Sigmoid colon (tissue), 7 donors: ENCODE data around the gene DNAH5. TPM values are rescaled to one million over a fixed set of nuclear protein-coding genes. Genes with fewer than 3 reads are reported as not detected.

Source experiments
- DNase-seq: peaks from one replicate; pipeline ENCODE4 v3.0.0-alpha.2; 2019
- H3K27ac ChIP-seq, 4 donors: fragments of 200-600 bp; sonication (generic); one replicate each; pipeline ENCODE4 v1.5.1; 2016 to 2019; ENCODE audit warnings: mild to moderate bottlenecking in 1 of 4
- H3K27me3 ChIP-seq, 3 donors: fragments of 200-600 bp; sonication (generic); one replicate each; pipeline ENCODE4 v1.5.1; 2019; ENCODE audit warnings: mild to moderate bottlenecking in 1 of 3
- H3K36me3 ChIP-seq, 4 donors: fragments of 200-600 bp; sonication (generic); one replicate each; pipeline ENCODE4 v1.5.1; 2016 to 2019
- H3K4me1 ChIP-seq, 4 donors: fragments of 200-600 bp; sonication (generic); one replicate each; pipeline ENCODE4 v1.5.1; 2017 to 2019
- H3K4me3 ChIP-seq, 4 donors: fragments of 200-600 bp; sonication (generic); one replicate each; pipeline ENCODE4 v1.5.1; 2017 to 2019; ENCODE audit warnings: mild to moderate bottlenecking in 2 of 4, moderate library complexity in 1 of 4
- H3K9me3 ChIP-seq, 4 donors: fragments of 200-600 bp in 3 of 4; sonication (generic) in 3 of 4; one replicate each; pipeline versions ENCODE4 v1.5.1 to v1.6.1; 2013 to 2019
- CTCF ChIP-seq, 4 experiments: fragments of 450-650 bp in 3 of 4; fragments of 200-600 bp in 1 of 4; IDR thresholded peaks; one replicate each; pipeline ENCODE4 v1.5.1; 2016 to 2019; ENCODE audit warnings: antibody characterized with exemption in 4 of 4, mild to moderate bottlenecking in 3 of 4, moderate library complexity in 2 of 4
- EP300 ChIP-seq, 4 donors: sonication (generic); formaldehyde crosslinking; IDR thresholded peaks; one replicate each; pipeline ENCODE4 v1.6.1; 2017; ENCODE audit warnings: antibody characterized with exemption in 4 of 4
- POLR2A ChIP-seq, 2 donors: fragments of 450-650 bp; IDR thresholded peaks; one replicate each; pipeline ENCODE4 v1.6.1; 2016; ENCODE audit warnings: antibody characterized with exemption in 2 of 2, mild to moderate bottlenecking in 2 of 2, moderate library complexity in 2 of 2
- POLR2AphosphoS5 ChIP-seq, 4 donors: sonication (generic); formaldehyde crosslinking; IDR thresholded peaks; one replicate each; pipeline ENCODE4 v1.6.1; 2017; ENCODE audit warnings: antibody characterized with exemption in 4 of 4
- WGBS, 2 donors: extraction: QIAGEN DNeasy Blood & Tissue Kit; methylation state at CpG; one replicate each; pipeline ENCODE4 v1.1.7; 2013; 5-methylcytosine and 5-hydroxymethylcytosine counted together
- intact Hi-C: fragments of 100-400 bp; cut with DNase I; formaldehyde crosslinking; loops from one replicate; pipeline ENCODE4 v1.15.1; 2023
- polyA plus RNA-seq, 3 donors: library from polyadenylated mRNA; stranded (reverse); fragments of 200-250 nt; gene quantifications; one replicate each; pipeline ENCODE4 v1.2.3, GENCODE V29; 2013
- total RNA-seq, 4 donors: library from RNA; depleted of rRNA; stranded (reverse); fragments of >200 nt; gene quantifications; one replicate each; pipeline ENCODE4 v1.1.0, GENCODE V29; 2016
- donor health status: healthy with polysubstance abuse.
- donor health status: Bipolar disorder and iron deficiency.
- donor health status: healthy.

Gene DNAH5
- total and polyA plus RNA-seq, 7 donors = under 0.01 to 0.41 (median 0.16) TPM; not detected in 2

DNA sequence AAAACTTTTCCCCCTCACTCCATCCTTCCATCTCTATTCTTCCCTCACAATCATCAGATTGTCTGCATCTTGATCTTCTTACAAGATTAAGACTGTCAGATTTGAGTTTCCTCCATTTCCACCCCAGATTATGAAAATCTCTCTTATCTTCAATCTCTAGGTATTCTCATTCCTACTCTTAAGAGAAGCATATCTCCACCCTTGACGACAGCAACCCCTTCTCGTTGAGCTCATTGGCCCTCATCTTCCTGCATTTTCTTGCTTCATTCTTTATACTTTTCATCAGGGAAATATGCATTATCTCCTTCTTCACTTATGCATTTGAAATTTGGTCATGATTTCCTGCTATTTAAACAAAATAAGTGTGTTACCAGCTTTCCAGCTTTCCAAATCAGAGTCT, 301.3 kb downstream of the DNAH5 start:
- WGBS, 2 donors = 82 to 87% methylated on average over 2 of the region's 2 CpGs
- TF ChIP-seq CTCF (IDR thresholded peaks at IDR 0.05) = no peak
- TF ChIP-seq POLR2AphosphoS5 (IDR thresholded peaks at IDR 0.05) = no peak
- no peak for TF ChIP-seq POLR2A (IDR thresholded peaks at IDR 0.05)
- TF ChIP-seq EP300 (IDR thresholded peaks at IDR 0.05) = no peak
- intact Hi-C loops = no loop called here

More for the DNA sequence above, 301.3 kb downstream of the DNAH5 start:
- Histone ChIP-seq H3K9me3 (no peaks in the 10 kb centered on the region), H3K4me1 (no peaks in the 10 kb centered on the region), H3K4me3 (no peak overlapping the region), H3K27me3 (no peaks in the 10 kb centered on the region), H3K27ac (no peak overlapping the region), H3K36me3 (no peaks in the 10 kb centered on the region)
- no peak for DNase-seq

Other genes starting within 250 kb of the DNAH5 start
- 100 to 1,000 TPM; 119 to 300 (median 181) TPM for gene TRIO, start 198.7 kb upstream of the DNAH5 start, total RNA-seq
- 10 to 100 TPM; 34.8 to 56.4 (median 53.2) TPM for gene TRIO, start 198.7 kb upstream of the DNAH5 start, polyA plus RNA-seq